GM18517 (cell line): ENCODE results near the gene APLP2.
"Not testable (repeated sequence)": the region's sequence is repeated elsewhere in the genome, so short reads cannot be mapped to it uniquely, and the experiment has no call there.

ENCODE experiments used
- ATAC-seq: cut with Tn5 transposase; IDR thresholded peaks from one replicate; pipeline ENCODE4 v1.9.1; 2021; ENCODE audit warnings: mild to moderate bottlenecking, moderate library complexity; ENCODE audit not compliant: unreplicated experiment

Gene APLP2

DNA sequence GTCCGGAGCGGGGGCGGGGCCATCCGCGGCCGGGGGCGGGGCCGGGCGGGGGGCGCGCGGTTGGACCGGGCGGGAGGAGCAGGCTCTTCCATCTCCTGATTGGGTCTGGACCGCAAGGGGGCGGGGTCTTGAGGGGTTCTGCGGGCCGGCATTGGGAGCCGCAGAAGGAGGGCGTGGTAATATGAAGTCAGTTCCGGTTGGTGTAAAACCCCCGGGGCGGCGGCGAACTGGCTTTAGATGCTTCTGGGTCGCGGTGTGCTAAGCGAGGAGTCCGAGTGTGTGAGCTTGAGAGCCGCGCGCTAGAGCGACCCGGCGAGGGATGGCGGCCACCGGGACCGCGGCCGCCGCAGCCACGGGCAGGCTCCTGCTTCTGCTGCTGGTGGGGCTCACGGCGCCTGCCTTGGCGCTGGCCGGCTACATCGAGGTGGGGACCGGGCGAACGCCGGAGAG lies at the start of gene APLP2:
APLP2 (plus strand) TSS at position 236 of the 450 bp plus-strand sequence; CDS start at position 320, 84 bp downstream.
- ATAC-seq, result peak; percentile 97

- no peak for ATAC-seq
Measured at GRCh38 chr11:130020323-130020722, 49.4 kb upstream of the APLP2 start.

- not testable (repeated sequence) for ATAC-seq
Measured at GRCh38 chr11:130021606-130022005, 48.1 kb upstream of the APLP2 start.

DNA sequence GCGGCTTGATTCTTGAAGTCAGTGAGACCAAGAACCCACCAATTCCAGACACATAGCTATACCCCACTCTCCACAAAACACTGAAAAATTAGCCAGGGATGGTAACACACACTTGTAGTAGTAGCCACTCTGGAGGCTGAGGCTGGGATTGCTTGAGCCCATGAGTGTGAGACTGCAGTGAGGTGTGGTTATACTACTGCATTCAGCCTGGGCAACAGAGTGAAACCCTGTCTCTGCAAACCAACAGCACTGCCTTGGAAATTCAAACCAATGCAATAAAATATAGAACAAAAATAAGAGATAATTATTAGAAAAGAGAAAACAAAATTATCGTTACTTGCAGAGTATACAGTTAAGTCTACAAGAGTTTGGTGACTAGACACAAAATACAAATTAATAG lies 46.9 kb upstream of the APLP2 start:
- ATAC-seq, result peak; percentile 31

DNA sequence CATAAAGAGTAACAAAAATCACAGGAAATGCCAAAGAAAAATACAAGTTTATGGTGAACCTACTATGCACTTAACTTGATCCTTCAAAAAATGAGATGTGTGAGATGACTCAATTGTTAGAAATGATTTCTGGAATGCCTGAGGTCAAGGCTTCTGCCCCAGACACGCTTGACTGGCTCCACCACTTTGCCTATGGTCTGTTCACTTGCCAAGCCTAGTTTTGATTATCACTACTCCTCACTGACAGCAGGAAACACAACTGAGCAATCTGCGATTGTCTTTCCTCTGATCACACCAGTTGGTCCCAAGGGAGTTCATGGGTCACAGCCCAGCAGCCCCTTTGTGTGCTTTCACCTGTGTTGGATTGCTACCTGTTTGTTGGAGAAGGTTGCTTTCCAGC lies 46.5 kb upstream of the APLP2 start:
- ATAC-seq, result peak; percentile 97

DNA sequence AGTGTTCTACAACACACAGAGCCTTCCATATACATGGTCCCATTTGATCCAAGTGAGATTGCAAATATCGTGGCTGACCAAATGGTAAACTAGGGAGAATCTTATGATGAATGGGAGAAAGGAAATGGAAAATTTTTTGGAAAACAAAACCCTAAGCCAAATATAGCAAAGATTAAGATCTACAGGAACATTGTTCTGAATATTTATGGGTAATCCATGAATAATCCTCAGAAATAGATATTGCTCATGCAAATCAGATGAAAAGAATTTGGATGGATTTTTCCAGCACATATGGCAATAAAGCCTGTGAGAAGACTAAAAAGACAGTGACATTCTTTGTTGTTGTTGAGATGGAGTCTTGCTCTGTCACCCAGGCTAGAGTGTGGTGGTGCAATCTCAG lies 45.3 kb upstream of the APLP2 start:
- no peak for ATAC-seq

- ATAC-seq, result no peak
Measured at GRCh38 chr11:130025371-130025770, 44.3 kb upstream of the APLP2 start.

- no peak for ATAC-seq
Measured at GRCh38 chr11:130029137-130029536, 40.6 kb upstream of the APLP2 start.

- no peak for ATAC-seq
Measured at GRCh38 chr11:130031056-130031455, 38.6 kb upstream of the APLP2 start.

- ATAC-seq, result no peak
Measured at GRCh38 chr11:130031945-130032344, 37.7 kb upstream of the APLP2 start.

GRCh38 chr11:130032931-130033330 lies 36.8 kb upstream of the APLP2 start:
- ATAC-seq, result no peak

DNA sequence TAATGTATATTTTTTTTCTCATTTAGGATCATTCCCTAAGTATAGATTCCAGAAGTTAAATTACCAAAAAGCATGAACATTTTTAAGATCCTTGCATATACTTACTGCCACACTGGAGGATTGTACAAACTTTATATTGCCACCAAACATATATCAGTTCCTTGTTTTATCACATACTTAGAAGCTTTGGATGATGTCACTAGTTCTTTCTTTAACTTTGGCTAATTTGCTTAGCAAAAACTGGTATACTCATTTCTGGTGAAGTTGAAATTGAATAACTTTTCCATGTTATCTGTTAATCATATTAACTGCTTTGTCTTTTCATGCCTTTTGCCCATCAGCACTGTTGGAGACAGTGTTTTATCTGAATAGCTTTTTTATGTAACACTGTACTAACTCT lies 35.5 kb upstream of the APLP2 start:
- no peak for ATAC-seq

DNA sequence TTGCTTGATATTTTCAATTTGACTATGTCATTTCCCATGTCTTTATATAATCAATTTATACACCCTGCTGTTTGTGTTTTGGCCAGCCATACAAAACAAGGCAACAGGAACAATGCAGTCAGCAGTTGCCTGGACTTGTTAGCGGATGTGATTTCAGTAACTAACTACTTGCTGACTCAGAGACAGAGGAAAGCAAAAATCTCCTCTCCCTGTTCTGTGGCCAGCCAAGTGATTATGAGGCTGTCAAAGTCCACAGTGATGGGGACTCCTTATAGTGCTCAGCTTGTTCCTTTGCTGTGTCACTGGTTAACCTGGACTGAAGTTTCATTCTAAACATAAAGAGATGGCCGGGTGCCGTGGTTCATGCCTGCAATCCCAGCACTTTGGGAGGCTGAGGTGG lies 32.6 kb upstream of the APLP2 start:
- ATAC-seq, result no peak

DNA sequence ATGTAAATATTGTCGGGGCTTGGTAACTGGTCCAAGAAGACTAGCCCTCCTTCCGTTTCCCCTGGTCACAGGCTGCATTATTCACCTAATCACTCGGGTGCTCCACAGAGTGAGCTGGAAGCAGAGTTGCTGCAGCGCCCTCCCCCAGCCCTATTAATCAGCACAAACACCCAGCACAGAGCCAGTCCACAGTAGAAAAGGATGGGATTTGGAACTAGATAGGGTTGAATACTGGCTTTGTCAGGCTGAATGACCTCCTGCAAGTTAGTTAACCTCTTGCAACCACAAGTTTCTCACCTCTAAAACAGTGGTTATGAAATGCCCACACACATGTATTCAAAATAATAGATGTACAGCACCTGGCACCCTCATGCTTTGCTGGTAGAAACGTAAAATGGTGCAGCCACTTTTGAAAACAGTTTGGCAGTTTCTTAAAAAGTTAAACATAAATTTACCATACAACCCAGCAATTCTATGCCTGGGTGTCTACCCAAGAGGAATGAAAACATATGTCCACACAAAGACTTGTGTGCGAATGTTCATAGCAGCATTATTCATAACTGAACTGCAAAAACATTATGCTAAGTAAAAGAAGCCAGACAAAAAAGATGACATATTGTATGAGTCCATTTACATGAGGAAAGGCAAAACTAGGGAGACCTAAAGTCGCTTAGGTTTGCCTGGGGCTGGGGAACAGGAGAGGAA lies 31.7 kb upstream of the APLP2 start:
- no peak for ATAC-seq

DNA sequence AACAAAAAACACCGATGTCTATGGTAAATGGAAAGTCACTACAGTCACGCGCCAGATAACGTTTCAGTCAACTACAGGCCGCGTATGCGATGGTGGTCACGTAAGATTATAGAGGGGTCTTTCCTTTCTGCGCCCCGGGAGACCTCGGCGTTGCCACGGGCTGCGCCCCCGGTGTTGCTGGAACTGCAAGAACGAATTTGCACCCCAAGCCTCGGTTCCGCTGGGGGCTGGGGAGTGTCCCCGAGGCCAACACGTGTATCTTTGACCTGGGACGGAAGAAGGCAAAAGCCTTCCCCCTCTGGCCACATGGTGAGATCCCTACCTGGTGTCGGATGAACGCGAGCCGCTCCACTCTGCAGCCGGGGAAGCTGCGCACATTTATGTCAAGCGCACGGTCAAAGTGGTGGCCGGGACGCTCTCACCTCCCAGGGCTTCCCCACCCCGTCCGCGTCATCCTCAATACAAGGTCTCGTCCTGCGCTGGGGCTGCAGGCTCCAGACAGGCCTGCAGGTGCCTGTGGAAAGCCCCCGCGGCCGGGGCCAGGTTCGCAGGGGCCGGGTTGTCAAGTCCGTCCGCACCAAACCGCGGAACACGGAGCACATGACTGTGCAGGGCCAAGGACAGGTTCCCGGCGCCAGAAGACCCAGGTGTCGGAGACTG lies 29.3 kb upstream of the APLP2 start:
- ATAC-seq, result no peak

- no peak for ATAC-seq
Measured at GRCh38 chr11:130042093-130042591, 27.6 kb upstream of the APLP2 start.

- no peak for ATAC-seq
Measured at GRCh38 chr11:130043575-130043974, 26.1 kb upstream of the APLP2 start.

DNA sequence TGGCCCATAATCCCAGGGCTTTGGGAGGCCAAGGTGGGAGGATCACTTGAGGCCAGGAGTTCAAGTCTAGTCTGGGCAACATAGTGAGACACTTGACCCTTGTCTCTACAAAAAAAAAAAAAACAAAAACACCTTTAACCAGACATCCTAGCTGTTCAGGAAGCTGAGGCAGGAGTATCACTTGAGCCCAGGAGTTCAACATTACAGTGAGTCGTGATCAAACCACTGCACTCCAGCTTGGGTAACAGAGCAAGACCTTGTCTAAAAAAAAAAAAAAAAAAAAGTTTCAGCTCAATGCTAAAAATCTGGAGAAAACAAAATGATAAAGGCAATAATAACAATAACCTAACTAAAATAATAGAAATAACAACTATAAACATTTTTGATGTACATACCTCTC lies 22.6 kb upstream of the APLP2 start:
- no peak for ATAC-seq

- ATAC-seq, result no peak
Measured at GRCh38 chr11:130049328-130049771, 20.3 kb upstream of the APLP2 start.

- ATAC-seq, result no peak
Measured at GRCh38 chr11:130050257-130050656, 19.4 kb upstream of the APLP2 start.

DNA sequence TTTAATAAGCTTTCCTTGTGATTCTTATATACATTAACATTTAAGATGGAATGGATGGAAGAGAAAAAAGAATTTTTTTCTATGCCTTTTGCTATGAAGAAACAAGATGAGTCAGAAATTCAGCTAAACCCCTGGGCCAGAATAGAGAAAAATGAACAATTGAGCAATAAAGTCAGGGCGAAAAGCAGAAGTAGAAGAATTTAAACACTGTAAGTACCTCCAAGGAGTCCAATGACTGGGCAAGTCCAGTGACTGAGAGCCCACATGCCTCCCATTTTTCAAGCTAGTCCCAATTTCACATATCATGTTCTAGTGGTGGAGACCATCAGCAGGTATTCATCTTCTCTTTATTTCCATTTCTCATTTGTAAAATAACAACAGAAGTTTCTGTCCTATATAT lies 18.6 kb upstream of the APLP2 start:
- no peak for ATAC-seq

- no peak for ATAC-seq
Measured at GRCh38 chr11:130052567-130052966, 17.1 kb upstream of the APLP2 start.
